ENCODE results near the gene MYL6. TPM values are rescaled to one million over a fixed set of nuclear protein-coding genes. Genes with fewer than 3 reads are reported as not detected.
"Not testable (repeated sequence)": the region's sequence is repeated elsewhere in the genome, so short reads cannot be mapped to it uniquely, and the experiment has no call there.

MYL6 gene
- total RNA-seq, 1 experiment from 2014 or later: 1,181 TPM

- Histone ChIP-seq H3K9ac (ENCODE audit: extremely low read depth, insufficient read length, low read length) (no peak overlapping the region), H3K14ac (ENCODE audit: insufficient read depth, low read length) (no peak overlapping the region), H2BK5ac (ENCODE audit: insufficient read length, low read length) (no peak overlapping the region), H3K23me2 (ENCODE audit: insufficient read length, low read depth, low read length, poor library complexity, severe bottlenecking) (peaks cover 11% of the 10 kb centered on the region), H2AFZ (ENCODE audit: low read length) (no peak overlapping the region), H4K8ac (replicated peaks; ENCODE audit: insufficient read length, low read depth, low read length) (no peak overlapping the region), H3K4ac (ENCODE audit: low read depth, low read length) (no peak overlapping the region), H2BK15ac (ENCODE audit: low read depth, low read length) (no peak overlapping the region), H3K79me2 (ENCODE audit: insufficient read depth, low read length) (peaks cover 4% of the 10 kb centered on the region; the same call in 1 of the 2 replicates), H3K23ac (ENCODE audit: insufficient read length, low read depth, low read length) (no peak overlapping the region), H2BK12ac (ENCODE audit: insufficient read length, low read depth, low read length) (no peak overlapping the region), H3K4me1 (ENCODE audit: insufficient read depth, low read length) (peaks cover 5% of the 10 kb centered on the region), H4K20me1 (ENCODE audit: control insufficient read depth, insufficient read depth, insufficient read length) (no peaks in the 10 kb centered on the region), H3K79me1 (ENCODE audit: insufficient read depth, low read depth, low read length, poor library complexity, severe bottlenecking) (peaks cover 3% of the 10 kb centered on the region), H3K27me3 (ENCODE audit: insufficient read depth, low read length) (no peaks in the 10 kb centered on the region), H3T11ph (ENCODE audit: low read length) (no peak overlapping the region), H3K18ac (ENCODE audit: insufficient read length, low read depth, low read length) (no peak overlapping the region), H3K27ac (ENCODE audit: insufficient read length, low read depth, low read length) (no peak overlapping the region), H4K91ac (ENCODE audit: insufficient read length, low read depth, low read length) (no peak overlapping the region), H3K56ac (ENCODE audit: insufficient read length, low read depth, low read length) (no peak overlapping the region), H3K4me2 (ENCODE audit: insufficient read depth, insufficient read length, low read length) (no peak overlapping the region), H2AK5ac (ENCODE audit: insufficient read length, low read length) (no peak overlapping the region), H4K5ac (ENCODE audit: insufficient read length, low read depth, low read length) (no peak overlapping the region), H2BK20ac (ENCODE audit: low read depth, low read length, poor library complexity, severe bottlenecking) (no peak overlapping the region), H2BK120ac (ENCODE audit: low read depth, low read length, poor library complexity, severe bottlenecking) (no peak overlapping the region), H3K9me3 (ENCODE audit: control insufficient read depth, low read depth, low read length) (no peaks in the 10 kb centered on the region)
- WGBS (ENCODE audit: extremely low coverage, insufficient read length, low lambda C conversion rate): no CpG with 5 or more reads among the region's 1 CpG
- peak; percentile 56 for DNase-seq
- Mint-ChIP-seq H3K36me3 (ENCODE audit: insufficient read depth in 1 of 3, low read depth in 3 of 3) (peaks cover 13 to 15% (median 13%) of the 10 kb centered on the region in 3 experiments; a peak in 6 of 7 replicates), H3K9me3 (0 out of 5 replicates have a peak, but pooled peaks cover 0 to 3% of the 10 kb centered on the region in 2 experiments), H3K4me1 (peaks cover 17 to 22% of the 10 kb centered on the region in 2 experiments), H3K27ac (peak overlapping the region in 2 of 3 experiments; percentile 49 to 84; a peak in 5 of 7 replicates), H3K4me3 (no peak overlapping the region; a peak in 2 of 5 replicates), H3K27me3 (ENCODE audit: low read depth) (peaks cover 3% of the 10 kb centered on the region; the same call in 1 of the 2 replicates)
- TF ChIP-seq CTCF (conservative IDR thresholded peaks at IDR 0.05): peak; percentile 89
Observed at GRCh38 chr12:56193025-56193578, 34.9 kb downstream of the MYL6 start.

- H2BK20ac ChIP-seq (ENCODE audit: low read depth, low read length, poor library complexity, severe bottlenecking); H2BK120ac ChIP-seq (ENCODE audit: low read depth, low read length, poor library complexity, severe bottlenecking); H3K9ac ChIP-seq (ENCODE audit: extremely low read depth, insufficient read length, low read length); H4K91ac ChIP-seq (ENCODE audit: insufficient read length, low read depth, low read length); H3K9me3 Mint-ChIP-seq; H2BK15ac ChIP-seq (ENCODE audit: low read depth, low read length); H3K79me2 ChIP-seq (ENCODE audit: insufficient read depth, low read length); H3K9me3 ChIP-seq (ENCODE audit: control insufficient read depth, low read depth, low read length); H4K5ac ChIP-seq (ENCODE audit: insufficient read length, low read depth, low read length); H4K20me1 ChIP-seq (ENCODE audit: control insufficient read depth, insufficient read depth, insufficient read length); H3K4ac ChIP-seq (ENCODE audit: low read depth, low read length); H2BK12ac ChIP-seq (ENCODE audit: insufficient read length, low read depth, low read length); H3K23ac ChIP-seq (ENCODE audit: insufficient read length, low read depth, low read length); H3K4me1 ChIP-seq (ENCODE audit: insufficient read depth, low read length); H4K8ac ChIP-seq (replicated peaks; ENCODE audit: insufficient read length, low read depth, low read length); H3K27ac ChIP-seq (ENCODE audit: insufficient read length, low read depth, low read length); H3K27me3 ChIP-seq (ENCODE audit: insufficient read depth, low read length); H3K79me1 ChIP-seq (ENCODE audit: insufficient read depth, low read depth, low read length, poor library complexity, severe bottlenecking); H2BK5ac ChIP-seq (ENCODE audit: insufficient read length, low read length); H3K56ac ChIP-seq (ENCODE audit: insufficient read length, low read depth, low read length); H3K14ac ChIP-seq (ENCODE audit: insufficient read depth, low read length); H3K23me2 ChIP-seq (ENCODE audit: insufficient read length, low read depth, low read length, poor library complexity, severe bottlenecking); DNase-seq; H2AFZ ChIP-seq (ENCODE audit: low read length); H3K4me2 ChIP-seq (ENCODE audit: insufficient read depth, insufficient read length, low read length); H3T11ph ChIP-seq (ENCODE audit: low read length); H2AK5ac ChIP-seq (ENCODE audit: insufficient read length, low read length); H3K27me3 Mint-ChIP-seq (ENCODE audit: low read depth); H3K4me3 Mint-ChIP-seq; H3K18ac ChIP-seq (ENCODE audit: insufficient read length, low read depth, low read length): not testable (repeated sequence)
- Mint-ChIP-seq H3K36me3 (ENCODE audit: insufficient read depth in 1 of 3, low read depth in 3 of 3) (peaks cover 9 to 13% (median 11%) of the 10 kb centered on the region in 3 experiments; a peak in 4 of 7 replicates), H3K27ac (peak overlapping the region in 1 of 3 experiments; percentile 8; a peak in 2 of 7 replicates), H3K4me1 (peaks cover 10 to 21% of the 10 kb centered on the region in 2 experiments)
- no CpG with 5 or more reads among the region's 11 CpGs for WGBS (ENCODE audit: extremely low coverage, insufficient read length, low lambda C conversion rate)
Observed at GRCh38 chr12:56196818-56197550, 38.8 kb downstream of the MYL6 start.
